Posterior cingulate gyrus (tissue), 11 donors: ENCODE measurements around the gene CHRDL1.
A peak's percentile ranks its signal among the peaks of the same experiment; 100 is the strongest.

Experiments used
- DNase-seq, 10 donors: peaks; one replicate each; pipeline versions ENCODE4 v3.0.0 to v3.0.0-alpha.2; 2020 to 2021; ENCODE audit warnings: mixed read lengths in 3 of 10
- intact Hi-C: fragments of 100-400 bp; cut with DNase I; formaldehyde crosslinking; loops from one replicate; pipeline ENCODE4 v1.15.1; 2023

Gene CHRDL1

GRCh38 chrX:110743679-110744340 lies 51.8 kb downstream of the CHRDL1 start:
- intact Hi-C loops: no loop called here
- DNase-seq: no peak

GRCh38 chrX:110741213-110741796 lies 54.3 kb downstream of the CHRDL1 start:
- DNase-seq: no peak
- intact Hi-C loops: no loop called here

GRCh38 chrX:110734894-110735541 lies 60.6 kb downstream of the CHRDL1 start:
- intact Hi-C loops: no loop called here

GRCh38 chrX:110734271-110734670 lies 61.3 kb downstream of the CHRDL1 start:
- DNase-seq: no peak
- intact Hi-C loops: no loop called here

More at GRCh38 chrX:110734894-110735541, 60.6 kb downstream of the CHRDL1 start:
- no peak for DNase-seq

- no peak for DNase-seq
- intact Hi-C loops: no loop called here
Measured at GRCh38 chrX:110733166-110733565, 62.5 kb downstream of the CHRDL1 start.

- intact Hi-C loops: no loop called here
- DNase-seq: no peak
Measured at GRCh38 chrX:110732266-110732665, 63.4 kb downstream of the CHRDL1 start.

GRCh38 chrX:110723844-110724243 lies 71.8 kb downstream of the CHRDL1 start:
- intact Hi-C loops: no loop called here
- DNase-seq: no peak

GRCh38 chrX:110722135-110722534 lies 73.5 kb downstream of the CHRDL1 start:
- DNase-seq: peak in 1 of 10 donors; percentile 79
- intact Hi-C loops: no loop called here

GRCh38 chrX:110713666-110714065 lies 82.0 kb downstream of the CHRDL1 start:
- DNase-seq: no peak
- intact Hi-C loops: no loop called here

- DNase-seq: no peak
- intact Hi-C loops: no loop called here
Measured at GRCh38 chrX:110706446-110706845, 89.2 kb downstream of the CHRDL1 start.

- intact Hi-C loops: no loop called here
- no peak for DNase-seq
Measured at GRCh38 chrX:110703641-110704040, 92.0 kb downstream of the CHRDL1 start.

GRCh38 chrX:110699109-110699508 lies 96.5 kb downstream of the CHRDL1 start:
- intact Hi-C loops: no loop called here

GRCh38 chrX:110698696-110699095 lies 96.9 kb downstream of the CHRDL1 start:
- DNase-seq: no peak
- intact Hi-C loops: no loop called here

More at GRCh38 chrX:110699109-110699508, 96.5 kb downstream of the CHRDL1 start:
- peak in 1 of 10 donors; percentile 27 for DNase-seq

- intact Hi-C loops: no loop called here
Measured at GRCh38 chrX:110692866-110693265, 102.8 kb downstream of the CHRDL1 start.

GRCh38 chrX:110691446-110691845 lies 104.2 kb downstream of the CHRDL1 start:
- intact Hi-C loops: no loop called here
- DNase-seq: no peak

More at GRCh38 chrX:110692866-110693265, 102.8 kb downstream of the CHRDL1 start:
- no peak for DNase-seq

- DNase-seq: no peak
- intact Hi-C loops: no loop called here
Measured at GRCh38 chrX:110684653-110685052, 111.0 kb downstream of the CHRDL1 start.

GRCh38 chrX:110683925-110684324 lies 111.7 kb downstream of the CHRDL1 start:
- intact Hi-C loops: no loop called here
- DNase-seq: no peak

GRCh38 chrX:110678591-110678990 lies 117.0 kb downstream of the CHRDL1 start:
- intact Hi-C loops: no loop called here
- DNase-seq: no peak

- no peak for DNase-seq
- intact Hi-C loops: no loop called here
Measured at GRCh38 chrX:110675886-110676285, 119.7 kb downstream of the CHRDL1 start.

GRCh38 chrX:110671068-110671803 lies 124.4 kb downstream of the CHRDL1 start:
- intact Hi-C loops: no loop called here

GRCh38 chrX:110669572-110669971 lies 126.0 kb downstream of the CHRDL1 start:
- intact Hi-C loops: loop anchor here (5.0 kb wide), 1 partner anchor 217 kb away; no protein-coding TSS in a partner anchor

More at GRCh38 chrX:110671068-110671803, 124.4 kb downstream of the CHRDL1 start:
- DNase-seq: no peak

More at GRCh38 chrX:110669572-110669971, 126.0 kb downstream of the CHRDL1 start:
- DNase-seq: no peak
